Fibroblast of villous mesenchyme (primary cell): Measurements from ENCODE around the gene KCNAB1. TPM values are rescaled to one million over a fixed set of nuclear protein-coding genes. Genes with fewer than 3 reads are reported as not detected.

Experiments
- DNase-seq: peaks from one replicate; pipeline ENCODE4 v3.0.0-alpha.2; 2010; ENCODE audit warnings: low read depth
- H3K4me3 ChIP-seq: 2 replicates; pipeline ENCODE4 v1.5.1; 2011; ENCODE audit warnings: low read depth, mild to moderate bottlenecking, low read length
- total RNA-seq: library from RNA; depleted of rRNA; stranded (reverse); fragments of >200 nt; gene quantifications from 2 replicates; pipeline ENCODE4 v1.2.3, GENCODE V29; 2012
- TF ChIP-seq, protein P1 (sequence below): IDR thresholded peaks from 2 replicates; pipeline ENCODE4 v1.5.1; 2012; ENCODE audit warnings: low read depth, mild to moderate bottlenecking, low read length; ENCODE audit not compliant: insufficient read depth

KCNAB1 gene
- total RNA-seq, 1 donor: not detected

DNA sequence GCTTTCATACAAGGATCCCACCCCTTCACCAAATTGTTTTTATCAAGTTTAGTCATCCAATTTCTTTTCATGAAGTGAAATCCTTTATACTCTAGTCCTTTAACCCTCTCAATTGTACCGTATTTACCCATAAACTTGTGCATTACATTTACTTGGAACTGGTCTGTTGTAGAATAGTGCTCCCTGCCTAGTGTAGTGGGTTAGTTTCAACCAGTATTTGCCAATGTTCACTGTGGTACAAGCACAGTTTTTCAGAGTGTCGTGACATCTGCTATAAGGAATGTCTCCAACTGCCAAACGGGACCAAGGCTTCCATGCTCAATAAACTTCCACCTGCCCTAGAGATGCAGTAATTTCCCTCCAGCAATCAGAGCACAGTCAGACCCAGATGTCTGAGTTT, 211.9 kb downstream of the KCNAB1 start:
- H3K4me3 ChIP-seq: no peak overlapping the region
- no peak for DNase-seq
- TF ChIP-seq, protein P1, sequence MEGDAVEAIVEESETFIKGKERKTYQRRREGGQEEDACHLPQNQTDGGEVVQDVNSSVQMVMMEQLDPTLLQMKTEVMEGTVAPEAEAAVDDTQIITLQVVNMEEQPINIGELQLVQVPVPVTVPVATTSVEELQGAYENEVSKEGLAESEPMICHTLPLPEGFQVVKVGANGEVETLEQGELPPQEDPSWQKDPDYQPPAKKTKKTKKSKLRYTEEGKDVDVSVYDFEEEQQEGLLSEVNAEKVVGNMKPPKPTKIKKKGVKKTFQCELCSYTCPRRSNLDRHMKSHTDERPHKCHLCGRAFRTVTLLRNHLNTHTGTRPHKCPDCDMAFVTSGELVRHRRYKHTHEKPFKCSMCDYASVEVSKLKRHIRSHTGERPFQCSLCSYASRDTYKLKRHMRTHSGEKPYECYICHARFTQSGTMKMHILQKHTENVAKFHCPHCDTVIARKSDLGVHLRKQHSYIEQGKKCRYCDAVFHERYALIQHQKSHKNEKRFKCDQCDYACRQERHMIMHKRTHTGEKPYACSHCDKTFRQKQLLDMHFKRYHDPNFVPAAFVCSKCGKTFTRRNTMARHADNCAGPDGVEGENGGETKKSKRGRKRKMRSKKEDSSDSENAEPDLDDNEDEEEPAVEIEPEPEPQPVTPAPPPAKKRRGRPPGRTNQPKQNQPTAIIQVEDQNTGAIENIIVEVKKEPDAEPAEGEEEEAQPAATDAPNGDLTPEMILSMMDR: no peak

DNA sequence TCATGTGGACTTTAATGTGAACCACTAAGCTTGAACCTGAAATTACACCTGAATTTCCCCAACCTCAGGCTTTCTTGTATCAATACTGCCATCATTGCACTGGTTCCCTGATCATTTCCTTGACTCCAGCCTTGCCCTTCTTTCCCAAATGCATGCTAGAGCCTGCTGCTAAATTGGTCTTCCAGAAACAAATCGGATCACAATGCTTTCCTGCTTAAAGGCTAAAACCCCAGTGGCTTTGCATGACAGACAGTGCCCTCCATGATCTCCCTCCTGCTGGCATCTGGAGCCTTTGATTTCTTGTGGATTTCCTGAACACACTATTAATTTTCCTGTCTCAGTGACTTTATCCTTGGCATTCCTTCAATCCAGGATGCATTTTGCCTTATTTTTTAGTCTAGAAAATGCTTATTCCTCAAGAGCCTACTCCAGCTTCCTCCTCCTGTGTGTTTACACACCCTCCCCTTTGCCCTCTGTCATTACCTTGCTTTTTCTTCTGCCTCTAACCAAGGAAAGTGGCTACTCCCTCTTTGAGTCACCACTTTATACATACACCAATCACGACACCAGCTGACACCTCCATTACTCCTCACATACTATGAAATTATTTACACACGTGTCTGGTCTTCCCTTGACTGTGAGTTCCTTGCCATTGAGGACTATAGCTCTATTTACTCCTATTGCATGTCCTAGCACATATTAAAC, 214.6 kb downstream of the KCNAB1 start:
- H3K4me3 ChIP-seq: no peak overlapping the region
- TF ChIP-seq, protein P1: no peak
- DNase-seq: no peak

DNA sequence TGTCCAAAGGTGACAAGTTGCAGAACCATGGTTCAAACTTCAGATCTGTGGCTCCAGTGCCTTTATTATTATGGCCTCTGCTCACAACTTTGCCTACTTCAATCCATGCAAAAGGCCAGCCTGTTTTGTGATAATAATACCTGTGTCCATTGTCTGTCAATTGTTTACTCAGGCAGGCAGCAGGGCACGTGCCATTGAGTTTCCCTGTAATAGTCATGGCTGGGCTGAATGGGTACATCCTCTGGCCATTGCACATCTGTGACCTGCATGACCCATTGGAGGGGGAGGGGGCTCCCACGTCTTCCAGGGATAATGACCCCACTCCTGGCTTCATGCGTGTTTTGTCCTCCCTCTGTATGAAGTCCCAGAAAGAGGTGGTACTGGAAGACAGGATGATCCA, 219.1 kb downstream of the KCNAB1 start:
- DNase-seq: no peak
- TF ChIP-seq, protein P1: no peak
- no peak overlapping the region for H3K4me3 ChIP-seq

DNA sequence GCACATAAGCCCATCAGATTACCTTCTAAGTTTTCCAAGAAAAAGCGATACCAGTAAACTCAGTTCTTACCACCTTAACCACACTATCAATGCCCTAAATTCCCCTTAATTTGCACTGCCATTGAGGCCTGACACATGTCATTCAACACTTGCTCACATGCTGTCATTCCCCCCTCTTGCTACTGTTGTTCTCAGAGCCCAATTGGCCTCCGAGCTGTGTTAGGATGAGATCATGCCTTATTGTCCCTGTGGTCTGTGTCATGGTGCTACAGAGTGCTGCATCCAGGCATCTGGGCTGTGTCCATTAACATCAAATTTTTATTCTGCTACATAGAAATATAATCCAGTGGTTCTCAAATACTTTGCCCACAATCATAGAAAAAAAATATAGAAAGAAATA, 221.0 kb downstream of the KCNAB1 start:
- DNase-seq: no peak
- TF ChIP-seq, protein P1: no peak
- H3K4me3 ChIP-seq: no peak overlapping the region

DNA sequence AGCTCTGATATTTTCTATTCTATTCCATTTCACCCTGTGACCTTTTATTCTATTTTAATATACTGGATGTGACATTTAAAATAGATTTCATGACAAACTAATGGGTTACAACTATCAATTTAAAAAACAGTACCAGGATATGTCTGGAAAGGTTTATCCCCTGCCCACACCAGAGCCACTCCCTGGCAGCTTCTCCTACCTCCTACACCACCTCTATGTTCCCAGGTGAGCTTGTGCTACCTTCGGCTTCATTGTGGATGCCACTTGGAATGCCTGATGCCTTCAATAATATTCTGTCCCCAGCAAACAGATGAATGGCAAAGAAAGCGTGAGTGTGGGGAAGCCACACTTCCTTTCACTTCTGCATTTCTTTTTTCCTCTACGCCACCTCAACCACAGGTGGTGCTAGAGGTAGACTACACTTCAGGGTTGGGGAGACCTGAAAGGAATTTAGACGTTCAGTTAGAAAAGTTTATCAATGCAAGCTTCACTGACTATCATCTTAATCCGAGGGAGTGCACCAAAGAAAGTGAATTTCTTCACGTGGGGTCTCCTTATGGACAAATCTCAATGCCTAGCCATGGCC, 221.5 kb downstream of the KCNAB1 start:
- no peak for DNase-seq
- TF ChIP-seq, protein P1: no peak
- no peak overlapping the region for H3K4me3 ChIP-seq

DNA sequence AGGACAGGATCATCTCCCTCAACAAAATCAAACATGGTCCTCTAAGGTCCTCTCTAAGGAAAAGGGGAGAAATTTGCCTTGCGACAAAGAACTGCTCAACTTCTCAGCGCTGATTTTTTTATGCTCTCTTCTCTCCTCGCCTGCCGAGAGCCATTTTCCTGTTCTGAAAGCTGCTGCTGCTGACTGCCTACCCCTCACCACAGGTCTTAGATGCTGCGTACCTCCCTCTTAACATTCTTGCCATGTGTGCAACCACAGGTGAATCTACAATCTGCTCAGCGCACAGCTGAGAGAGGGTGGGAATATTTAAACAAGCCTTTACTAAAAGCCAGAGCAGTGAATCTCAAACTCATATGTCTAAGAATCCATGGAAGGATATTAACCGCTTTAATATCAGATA, 223.8 kb downstream of the KCNAB1 start:
- no peak overlapping the region for H3K4me3 ChIP-seq
- TF ChIP-seq, protein P1: no peak
- no peak for DNase-seq
